ENCODE measurements around the gene GRIK2.
"Not testable (repeated sequence)": the region's sequence is repeated elsewhere in the genome, so short reads cannot be mapped to it uniquely, and the experiment has no call there.

Gene GRIK2

GRCh38 chr6:101986476-101986875 is 593.0 kb downstream of the GRIK2 start:
- DNase-seq: no peak

GRCh38 chr6:101992286-101992685 is 598.8 kb downstream of the GRIK2 start:
- no peak for DNase-seq

- no peak for DNase-seq
Observed at GRCh38 chr6:101994521-101994920, 601.0 kb downstream of the GRIK2 start.

GRCh38 chr6:102015431-102015830 is 621.9 kb downstream of the GRIK2 start:
- peak in 1 of 56 donors; percentile 0 for DNase-seq

GRCh38 chr6:102022281-102022680 is 628.8 kb downstream of the GRIK2 start:
- no peak for DNase-seq

GRCh38 chr6:102022803-102023202 is 629.3 kb downstream of the GRIK2 start:
- no peak for DNase-seq

GRCh38 chr6:102023977-102024657 is 630.6 kb downstream of the GRIK2 start:
- no peak for DNase-seq

GRCh38 chr6:102026649-102027048 is 633.1 kb downstream of the GRIK2 start:
- no peak for DNase-seq

- DNase-seq: no peak
Observed at GRCh38 chr6:102028176-102028575, 634.7 kb downstream of the GRIK2 start.

GRCh38 chr6:102038964-102039363 is 645.5 kb downstream of the GRIK2 start:
- DNase-seq: no peak

GRCh38 chr6:102039441-102039840 is 645.9 kb downstream of the GRIK2 start:
- DNase-seq: no peak

- DNase-seq: no peak
Observed at GRCh38 chr6:102051001-102051400, 657.5 kb downstream of the GRIK2 start.

GRCh38 chr6:102051720-102052119 is 658.2 kb downstream of the GRIK2 start:
- DNase-seq: no peak

GRCh38 chr6:102064142-102064541 is 670.6 kb downstream of the GRIK2 start:
- DNase-seq: no peak

- no peak for DNase-seq
Observed at GRCh38 chr6:102066301-102066700, 672.8 kb downstream of the GRIK2 start.

- DNase-seq: no peak
Observed at GRCh38 chr6:102068349-102068929, 674.9 kb downstream of the GRIK2 start.

- DNase-seq: no peak
Observed at GRCh38 chr6:102075539-102075938, 682.0 kb downstream of the GRIK2 start.

GRCh38 chr6:102085257-102085656 is 691.7 kb downstream of the GRIK2 start:
- no peak for DNase-seq

GRCh38 chr6:102088160-102088559 is 694.7 kb downstream of the GRIK2 start:
- DNase-seq: not testable (repeated sequence)

- no peak for DNase-seq
Observed at GRCh38 chr6:102114402-102114801, 720.9 kb downstream of the GRIK2 start.

- DNase-seq: no peak
Observed at GRCh38 chr6:102115911-102116310, 722.4 kb downstream of the GRIK2 start.

- DNase-seq: no peak
Observed at GRCh38 chr6:102118034-102118433, 724.5 kb downstream of the GRIK2 start.
